Gastrocnemius medialis (tissue), 4 donors: Measurements from ENCODE around the gene PNMA1.
A peak's percentile ranks its signal among the peaks of the same experiment; 100 is the strongest.

Experiments used
- CTCF ChIP-seq, 5 experiments: fragments of 450-650 bp in 3 of 5; fragments of 200-600 bp in 2 of 5; sonication (generic) in 2 of 5; IDR thresholded peaks in 4 of 5; conservative IDR thresholded peaks in 1 of 5; 1 replicate in 4 of 5; 2 replicates in 1 of 5; pipeline ENCODE4 v1.5.1; 2016 to 2019; ENCODE audit warnings: antibody characterized with exemption in 5 of 5, mild to moderate bottlenecking in 3 of 5, moderate library complexity in 3 of 5
- POLR2A ChIP-seq, 2 donors: fragments of 450-650 bp; IDR thresholded peaks; one replicate each; pipeline ENCODE4 v1.6.1; 2017; ENCODE audit warnings: antibody characterized with exemption in 2 of 2, mild to moderate bottlenecking in 2 of 2, moderate library complexity in 2 of 2

GRCh38 chr14:73754911-73755360, 40.8 kb upstream of the PNMA1 start:
- TF ChIP-seq CTCF (IDR thresholded peaks at IDR 0.05 in 4 of 5, conservative IDR thresholded peaks at IDR 0.05 in 1 of 5) (peak in 2 of 5 experiments; percentile 12 to 18), POLR2A (IDR thresholded peaks at IDR 0.05) (no peak)
